Astrocyte of the spinal cord (primary cell): Measurements from ENCODE around the gene CYP4B1.
"Not testable (repeated sequence)": the region's sequence is repeated elsewhere in the genome, so short reads cannot be mapped to it uniquely, and the experiment has no call there.

Source experiments
- DNase-seq: peaks from one replicate; pipeline ENCODE4 v3.0.0; 2011; ENCODE audit warnings: low read depth, low spot score
- H3K4me3 ChIP-seq: 2 replicates; pipeline ENCODE4 v1.5.1; 2011; ENCODE audit warnings: low read depth, mild to moderate bottlenecking, low read length, moderate library complexity
- in situ Hi-C: cut with HindIII; loops from 2 replicates; pipeline ENCODE4 v1.10.0; 2017; ENCODE audit warnings: low sequenced_read_pairs
- TF ChIP-seq, protein P1 (sequence below): IDR thresholded peaks from 2 replicates; pipeline ENCODE4 v1.5.1; 2012; ENCODE audit warnings: low read depth, mild to moderate bottlenecking, low read length, inconsistent platforms

CYP4B1 gene

DNA sequence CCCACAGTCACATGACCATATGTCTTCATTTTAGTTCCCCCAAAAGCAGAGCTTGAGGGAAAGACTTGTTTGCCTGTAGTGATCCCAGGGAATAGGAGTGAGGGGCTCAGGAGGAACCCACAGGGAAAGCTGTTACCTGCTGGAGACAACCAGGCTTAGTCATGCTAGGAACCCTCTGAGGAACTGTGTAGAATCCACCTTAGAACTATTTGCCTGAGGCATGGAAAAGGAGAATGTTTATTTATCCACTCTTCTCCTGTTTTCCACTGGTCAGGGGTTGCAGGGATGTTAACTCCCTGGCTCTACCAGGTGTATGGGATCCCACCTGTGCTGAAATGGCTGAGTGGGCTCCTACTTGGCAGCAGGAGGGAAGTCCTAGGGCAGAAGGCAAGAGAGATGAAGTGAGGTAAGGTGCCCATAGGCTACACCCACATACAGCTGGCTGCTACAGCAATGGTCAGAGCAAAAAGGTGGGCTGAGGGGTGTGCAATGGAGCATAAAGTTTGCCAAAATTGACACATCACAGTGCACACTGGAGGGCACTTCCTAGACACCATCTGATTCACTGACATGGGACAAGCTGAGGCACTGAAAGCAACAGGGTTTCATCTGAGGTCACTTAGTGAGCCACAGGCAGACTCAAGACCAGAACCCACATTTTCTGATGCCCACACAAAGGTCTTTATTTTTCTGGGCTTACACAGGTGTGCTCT, 29.7 kb upstream of the CYP4B1 start:
- TF ChIP-seq, protein P1, sequence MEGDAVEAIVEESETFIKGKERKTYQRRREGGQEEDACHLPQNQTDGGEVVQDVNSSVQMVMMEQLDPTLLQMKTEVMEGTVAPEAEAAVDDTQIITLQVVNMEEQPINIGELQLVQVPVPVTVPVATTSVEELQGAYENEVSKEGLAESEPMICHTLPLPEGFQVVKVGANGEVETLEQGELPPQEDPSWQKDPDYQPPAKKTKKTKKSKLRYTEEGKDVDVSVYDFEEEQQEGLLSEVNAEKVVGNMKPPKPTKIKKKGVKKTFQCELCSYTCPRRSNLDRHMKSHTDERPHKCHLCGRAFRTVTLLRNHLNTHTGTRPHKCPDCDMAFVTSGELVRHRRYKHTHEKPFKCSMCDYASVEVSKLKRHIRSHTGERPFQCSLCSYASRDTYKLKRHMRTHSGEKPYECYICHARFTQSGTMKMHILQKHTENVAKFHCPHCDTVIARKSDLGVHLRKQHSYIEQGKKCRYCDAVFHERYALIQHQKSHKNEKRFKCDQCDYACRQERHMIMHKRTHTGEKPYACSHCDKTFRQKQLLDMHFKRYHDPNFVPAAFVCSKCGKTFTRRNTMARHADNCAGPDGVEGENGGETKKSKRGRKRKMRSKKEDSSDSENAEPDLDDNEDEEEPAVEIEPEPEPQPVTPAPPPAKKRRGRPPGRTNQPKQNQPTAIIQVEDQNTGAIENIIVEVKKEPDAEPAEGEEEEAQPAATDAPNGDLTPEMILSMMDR: no peak

DNA sequence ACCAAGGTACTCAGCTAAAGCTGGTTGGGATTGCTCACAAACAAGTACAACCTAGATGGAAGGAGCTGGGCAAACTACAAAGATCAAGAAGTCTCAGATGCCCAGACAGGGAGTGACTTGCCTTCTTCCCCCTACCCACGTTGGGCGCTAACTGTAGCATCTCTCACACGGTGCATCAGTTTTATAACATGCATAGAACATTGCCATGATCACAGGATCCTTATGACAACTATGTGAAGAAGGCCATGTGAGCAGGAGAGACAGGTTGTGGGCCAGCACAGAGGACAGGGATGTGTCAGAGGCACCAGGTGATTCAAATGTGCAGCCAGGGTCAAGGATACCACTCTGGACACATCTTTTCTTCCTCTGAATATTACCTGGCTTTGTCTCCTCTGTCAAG, 28.3 kb upstream of the CYP4B1 start:
- no peak for DNase-seq
- H3K4me3 ChIP-seq: no peak overlapping the region
- TF ChIP-seq, protein P1: no peak
- in situ Hi-C loops: no loop called here

More for the DNA sequence above, 29.7 kb upstream of the CYP4B1 start:
- no peak overlapping the region for H3K4me3 ChIP-seq
- DNase-seq: no peak
- in situ Hi-C loops: no loop called here

DNA sequence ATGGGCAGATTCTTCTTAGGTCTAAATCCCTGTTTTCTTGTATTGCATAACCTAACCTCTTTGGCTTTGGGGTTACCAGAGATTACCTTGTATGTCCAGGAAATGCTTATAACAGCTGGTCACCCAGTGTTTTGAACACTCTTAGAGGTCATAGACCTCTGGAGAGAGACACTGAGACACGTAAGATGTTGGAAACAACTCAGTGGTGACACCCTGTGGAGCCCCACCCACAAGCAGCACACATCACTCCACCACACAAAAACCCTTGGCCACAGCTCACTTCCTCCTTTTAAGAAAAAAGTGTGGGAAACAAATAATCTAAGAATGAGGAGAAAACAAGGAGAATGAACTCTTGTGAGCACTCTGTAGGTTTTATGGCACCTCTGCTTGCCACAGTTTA, 26.3 kb upstream of the CYP4B1 start:
- no peak for DNase-seq
- H3K4me3 ChIP-seq: no peak overlapping the region
- TF ChIP-seq, protein P1: no peak
- in situ Hi-C loops: no loop called here

GRCh38 chr1:46774297-46774696, 24.5 kb upstream of the CYP4B1 start:
- TF ChIP-seq, protein P1: no peak
- in situ Hi-C loops: no loop called here
- DNase-seq: no peak
- no peak overlapping the region for H3K4me3 ChIP-seq

- H3K4me3 ChIP-seq, in situ Hi-C loops, DNase-seq: not testable (repeated sequence)
Observed at GRCh38 chr1:46778456-46778855, 20.4 kb upstream of the CYP4B1 start.

- in situ Hi-C loops: no loop called here
- no peak overlapping the region for H3K4me3 ChIP-seq
- TF ChIP-seq, protein P1: no peak
- DNase-seq: no peak
Observed at GRCh38 chr1:46784666-46785065, 14.2 kb upstream of the CYP4B1 start.

DNA sequence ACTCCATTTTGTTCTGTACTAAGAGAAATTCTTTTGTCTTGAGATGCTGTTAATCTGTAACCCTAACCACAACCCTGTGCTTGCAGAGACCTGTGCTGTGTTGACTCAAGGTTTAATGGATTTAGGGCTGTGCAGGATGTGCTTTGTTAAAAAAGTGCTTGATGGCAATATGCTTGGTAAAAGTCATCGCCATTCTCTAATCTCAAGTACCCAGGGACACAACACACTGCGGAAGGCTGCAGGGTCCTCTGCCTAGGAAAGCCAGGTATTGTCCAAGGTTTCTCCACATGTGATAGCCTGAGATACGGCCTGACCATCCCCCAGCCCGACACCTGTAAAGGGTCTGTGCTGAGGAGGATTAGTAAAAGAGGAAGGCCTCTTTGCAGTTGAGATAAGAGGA, 10.2 kb upstream of the CYP4B1 start:
- in situ Hi-C loops, H3K4me3 ChIP-seq, DNase-seq: not testable (repeated sequence)
